Brain microvascular endothelial cell (primary cell): ENCODE results near the gene ZNF296.

Source experiments
- DNase-seq: peaks from one replicate; pipeline ENCODE4 v3.0.0-alpha.2; 2020
- H3K27ac ChIP-seq: fragments of 250-450 bp; sonication (Bioruptor Pico); 2 replicates; pipeline ENCODE4 v1.5.1; 2020; ENCODE audit warnings: mild to moderate bottlenecking, moderate library complexity
- H3K27me3 ChIP-seq: fragments of 250-450 bp; sonication (Bioruptor Pico); replicated peaks from 2 replicates; pipeline ENCODE4 v1.5.1; 2020; ENCODE audit warnings: mild to moderate bottlenecking
- H3K36me3 ChIP-seq: fragments of 250-450 bp; sonication (Bioruptor Pico); replicated peaks from 2 replicates; pipeline ENCODE4 v1.5.1; 2020; ENCODE audit warnings: mild to moderate bottlenecking
- H3K4me3 ChIP-seq: 2 replicates; pipeline ENCODE4 v1.5.1; 2011; ENCODE audit warnings: low read depth, mild to moderate bottlenecking, control low read depth, low read length, moderate library complexity
- in situ Hi-C: cut with HindIII; loops from 2 replicates; pipeline ENCODE4 v1.10.0; 2017; ENCODE audit warnings: low sequenced_read_pairs, low pct_ligation_motif_present
- TF ChIP-seq, protein P1 (sequence below): IDR thresholded peaks from 2 replicates; pipeline ENCODE4 v1.5.1; 2011; ENCODE audit warnings: low read depth, mild to moderate bottlenecking, moderate library complexity, low read length, control low read depth, inconsistent platforms; ENCODE audit errors: missing control alignments

The ZNF296 gene

DNA sequence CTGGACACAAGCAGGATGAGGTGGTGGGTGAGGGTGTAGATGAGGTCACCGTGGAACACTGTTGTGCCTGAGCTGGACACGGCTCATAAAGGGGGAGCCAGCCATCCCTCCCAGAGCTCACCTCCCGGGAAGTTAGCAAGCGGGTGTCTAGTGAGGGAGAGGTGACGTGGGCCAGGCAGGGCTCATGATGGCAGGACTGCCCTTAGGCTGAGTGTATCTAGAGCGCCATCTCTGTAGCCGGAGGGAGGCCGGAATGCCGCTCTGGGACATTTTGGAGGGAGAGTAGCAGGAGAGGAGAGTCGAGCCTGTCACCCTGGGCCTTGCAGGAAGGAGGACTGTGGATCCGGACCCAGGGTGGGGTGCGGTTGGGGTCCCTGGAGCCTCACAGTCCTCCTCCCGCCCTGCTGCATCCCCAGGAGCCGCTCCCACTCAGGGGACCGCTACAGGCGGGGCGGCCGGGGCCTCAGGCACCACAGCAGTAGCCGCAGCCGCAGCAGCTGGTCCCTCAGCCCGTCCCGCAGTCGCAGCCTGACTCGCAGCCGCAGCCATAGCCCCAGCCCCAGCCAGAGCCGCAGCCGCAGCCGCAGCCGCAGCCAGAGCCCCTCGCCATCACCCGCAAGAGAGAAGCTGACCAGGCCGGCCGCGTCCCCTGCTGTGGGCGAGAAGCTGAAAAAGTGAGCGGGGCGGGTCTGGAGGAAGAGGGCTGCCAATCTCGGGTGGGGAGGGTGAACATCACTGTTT, 9.2 kb downstream of the ZNF296 start:
- DNase-seq, result no peak
- H3K27ac ChIP-seq, result no peak overlapping the region
- in situ Hi-C loops, result no loop called here
- H3K27me3 ChIP-seq, result no peaks in the 10 kb centered on the region
- TF ChIP-seq, protein P1, sequence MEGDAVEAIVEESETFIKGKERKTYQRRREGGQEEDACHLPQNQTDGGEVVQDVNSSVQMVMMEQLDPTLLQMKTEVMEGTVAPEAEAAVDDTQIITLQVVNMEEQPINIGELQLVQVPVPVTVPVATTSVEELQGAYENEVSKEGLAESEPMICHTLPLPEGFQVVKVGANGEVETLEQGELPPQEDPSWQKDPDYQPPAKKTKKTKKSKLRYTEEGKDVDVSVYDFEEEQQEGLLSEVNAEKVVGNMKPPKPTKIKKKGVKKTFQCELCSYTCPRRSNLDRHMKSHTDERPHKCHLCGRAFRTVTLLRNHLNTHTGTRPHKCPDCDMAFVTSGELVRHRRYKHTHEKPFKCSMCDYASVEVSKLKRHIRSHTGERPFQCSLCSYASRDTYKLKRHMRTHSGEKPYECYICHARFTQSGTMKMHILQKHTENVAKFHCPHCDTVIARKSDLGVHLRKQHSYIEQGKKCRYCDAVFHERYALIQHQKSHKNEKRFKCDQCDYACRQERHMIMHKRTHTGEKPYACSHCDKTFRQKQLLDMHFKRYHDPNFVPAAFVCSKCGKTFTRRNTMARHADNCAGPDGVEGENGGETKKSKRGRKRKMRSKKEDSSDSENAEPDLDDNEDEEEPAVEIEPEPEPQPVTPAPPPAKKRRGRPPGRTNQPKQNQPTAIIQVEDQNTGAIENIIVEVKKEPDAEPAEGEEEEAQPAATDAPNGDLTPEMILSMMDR, result no peak
- no peak overlapping the region for H3K4me3 ChIP-seq
- H3K36me3 ChIP-seq, result peaks cover 72% of the 10 kb centered on the region

GRCh38 chr19:45063851-45064801, 12.2 kb downstream of the ZNF296 start:
- Histone ChIP-seq H3K27ac (no peak overlapping the region), H3K36me3 (peaks cover 77% of the 10 kb centered on the region), H3K4me3 (no peak overlapping the region), H3K27me3 (no peaks in the 10 kb centered on the region)
- TF ChIP-seq, protein P1, result no peak
- DNase-seq, result no peak
- in situ Hi-C loops, result no loop called here

DNA sequence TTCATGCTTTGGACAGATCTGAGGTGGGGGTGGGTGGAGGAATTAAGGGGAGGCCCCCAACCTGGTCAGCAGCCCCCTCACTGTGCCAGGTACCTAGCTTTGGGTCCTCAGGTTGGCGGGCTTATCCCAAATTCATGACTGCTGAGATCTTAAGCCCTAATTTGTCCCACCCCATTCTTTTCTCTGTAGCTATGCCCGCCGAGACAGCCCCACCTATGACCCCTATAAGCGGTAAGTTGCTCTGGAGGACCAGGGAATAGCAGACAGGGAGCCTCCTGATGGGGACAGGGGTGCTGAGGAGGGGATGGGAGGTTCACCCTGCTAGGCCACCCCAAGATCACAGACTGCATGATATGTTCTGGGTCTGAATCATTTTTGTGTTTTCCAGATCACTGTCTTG, 14.3 kb downstream of the ZNF296 start:
- in situ Hi-C loops, result no loop called here
- DNase-seq, result no peak
- Histone ChIP-seq H3K27me3 (no peaks in the 10 kb centered on the region), H3K4me3 (no peak overlapping the region), H3K36me3 (peaks cover 82% of the 10 kb centered on the region), H3K27ac (no peak overlapping the region)
- TF ChIP-seq, protein P1, result no peak

- DNase-seq, result peak; percentile 77
- Histone ChIP-seq H3K36me3 (peaks cover 85% of the 10 kb centered on the region), H3K4me3 (no peak overlapping the region), H3K27ac (no peak overlapping the region), H3K27me3 (no peaks in the 10 kb centered on the region)
- in situ Hi-C loops, result no loop called here
- TF ChIP-seq, protein P1, result peak; percentile 88
These were observed 16.9 kb downstream of the ZNF296 start for GRCh38 chr19:45059258-45059965.

DNA sequence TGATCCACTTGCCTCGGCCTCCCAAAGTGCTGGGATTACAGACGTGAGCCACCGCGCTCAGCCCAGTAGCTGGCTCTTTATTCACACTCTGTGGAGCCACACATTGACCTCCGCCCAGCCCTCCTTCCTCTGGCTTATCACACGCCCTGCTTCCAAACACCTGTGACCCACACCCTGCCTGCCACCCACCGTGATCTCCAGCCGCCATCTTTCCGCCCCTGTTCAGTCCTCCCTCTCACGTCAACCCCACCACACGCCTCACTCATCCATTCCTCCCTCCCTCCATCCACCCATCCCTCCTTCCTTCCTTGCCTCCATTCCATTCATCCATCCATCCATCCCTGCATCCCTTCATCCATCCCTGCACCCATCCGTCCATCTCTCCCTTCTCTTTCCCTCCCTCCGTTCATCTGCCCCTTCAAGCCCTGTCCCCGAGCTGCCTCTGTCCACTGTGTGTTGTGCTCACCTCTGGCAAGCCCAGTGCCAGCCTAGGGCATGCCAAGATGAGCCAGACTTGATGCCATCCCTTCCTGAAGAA, 17.6 kb downstream of the ZNF296 start:
- Histone ChIP-seq H3K27me3 (no peaks in the 10 kb centered on the region), H3K4me3 (no peak overlapping the region), H3K27ac (no peak overlapping the region), H3K36me3 (peaks cover 83% of the 10 kb centered on the region)
- DNase-seq, result no peak
- TF ChIP-seq, protein P1, result no peak
- in situ Hi-C loops, result no loop called here
